Duodenal mucosa (tissue), 2 donors: Measurements from ENCODE around the gene DHRS7B.
"Not testable (repeated sequence)": the region's sequence is repeated elsewhere in the genome, so short reads cannot be mapped to it uniquely, and the experiment has no call there.

Source experiments
- H3K27ac ChIP-seq: one replicate; pipeline ENCODE4 v1.7.0; 2013; ENCODE audit warnings: low read depth, low read length
- H3K27me3 ChIP-seq, 2 donors: one replicate each; pipeline ENCODE4 v1.7.0; 2013; ENCODE audit warnings: low read length in 2 of 2, control low read depth in 1 of 2; ENCODE audit not compliant: insufficient read depth in 2 of 2, control insufficient read depth in 1 of 2
- H3K36me3 ChIP-seq, 2 donors: one replicate each; pipeline ENCODE4 v1.7.0; 2013; ENCODE audit warnings: low read length in 2 of 2, control low read depth in 1 of 2; ENCODE audit not compliant: insufficient read depth in 2 of 2, control insufficient read depth in 1 of 2
- H3K4me1 ChIP-seq, 2 donors: one replicate each; pipeline ENCODE4 v1.7.0; 2013; ENCODE audit warnings: low read length in 2 of 2, control low read depth in 1 of 2; ENCODE audit not compliant: insufficient read depth in 2 of 2, control insufficient read depth in 1 of 2
- H3K4me3 ChIP-seq, 2 donors: one replicate each; pipeline ENCODE4 v1.7.0; 2013; ENCODE audit warnings: low read length in 2 of 2, low read depth in 1 of 2
- H3K9ac ChIP-seq, 2 donors: one replicate each; pipeline ENCODE4 v1.7.0; 2013; ENCODE audit warnings: low read length in 2 of 2, low read depth in 1 of 2
- H3K9me3 ChIP-seq, 2 donors: one replicate each; pipeline ENCODE4 v1.7.0; 2013; ENCODE audit warnings: low read length in 2 of 2, control low read depth in 1 of 2; ENCODE audit not compliant: control insufficient read depth in 1 of 2

Gene DHRS7B

GRCh38 chr17:21227277-21227676 lies 100.5 kb downstream of the DHRS7B start:
- H3K9me3 ChIP-seq, H3K9ac ChIP-seq, H3K36me3 ChIP-seq, H3K4me3 ChIP-seq, H3K4me1 ChIP-seq, H3K27ac ChIP-seq, H3K27me3 ChIP-seq: not testable (repeated sequence)

- Histone ChIP-seq H3K9me3 (peaks cover 3 to 5% of the 10 kb centered on the region in 2 donors), H3K36me3 (no peaks in the 10 kb centered on the region), H3K4me1 (no peaks in the 10 kb centered on the region), H3K9ac (no peak overlapping the region), H3K27ac (no peak overlapping the region), H3K27me3 (no peaks in the 10 kb centered on the region), H3K4me3 (no peak overlapping the region)
Measured at GRCh38 chr17:21228111-21228510, 101.3 kb downstream of the DHRS7B start.

- no peak overlapping the region for H3K9ac ChIP-seq
- peaks cover 3 to 5% of the 10 kb centered on the region in 2 donors for H3K9me3 ChIP-seq
- no peaks in the 10 kb centered on the region for H3K4me1 ChIP-seq
- H3K36me3 ChIP-seq: no peaks in the 10 kb centered on the region
- no peak overlapping the region for H3K27ac ChIP-seq
- no peaks in the 10 kb centered on the region for H3K27me3 ChIP-seq
- no peak overlapping the region for H3K4me3 ChIP-seq
Measured at GRCh38 chr17:21228845-21229244, 102.1 kb downstream of the DHRS7B start.

GRCh38 chr17:21231533-21231932 lies 104.8 kb downstream of the DHRS7B start:
- Histone ChIP-seq H3K36me3 (no peaks in the 10 kb centered on the region), H3K4me3 (no peak overlapping the region), H3K9me3 (peaks cover 3 to 5% of the 10 kb centered on the region in 2 donors), H3K4me1 (no peaks in the 10 kb centered on the region), H3K27ac (no peak overlapping the region), H3K9ac (no peak overlapping the region), H3K27me3 (no peaks in the 10 kb centered on the region)

GRCh38 chr17:21232033-21232749 lies 105.4 kb downstream of the DHRS7B start:
- Histone ChIP-seq H3K9me3 (peaks cover 3 to 5% of the 10 kb centered on the region in 2 donors), H3K9ac (no peak overlapping the region), H3K4me3 (no peak overlapping the region), H3K27me3 (no peaks in the 10 kb centered on the region), H3K27ac (no peak overlapping the region), H3K36me3 (no peaks in the 10 kb centered on the region), H3K4me1 (no peaks in the 10 kb centered on the region)

- H3K27ac ChIP-seq: no peak overlapping the region
- peaks cover 3 to 5% of the 10 kb centered on the region in 2 donors for H3K9me3 ChIP-seq
- no peak overlapping the region for H3K9ac ChIP-seq
- no peaks in the 10 kb centered on the region for H3K27me3 ChIP-seq
- no peaks in the 10 kb centered on the region for H3K4me1 ChIP-seq
- no peak overlapping the region for H3K4me3 ChIP-seq
- no peaks in the 10 kb centered on the region for H3K36me3 ChIP-seq
Measured at GRCh38 chr17:21233581-21234347, 107.0 kb downstream of the DHRS7B start.

GRCh38 chr17:21235921-21236320 lies 109.2 kb downstream of the DHRS7B start:
- no peaks in the 10 kb centered on the region for H3K27me3 ChIP-seq
- no peaks in the 10 kb centered on the region for H3K4me1 ChIP-seq
- H3K9ac ChIP-seq: no peak overlapping the region
- no peak overlapping the region for H3K4me3 ChIP-seq
- H3K27ac ChIP-seq: no peak overlapping the region
- H3K36me3 ChIP-seq: no peaks in the 10 kb centered on the region
- H3K9me3 ChIP-seq: peaks cover 3 to 5% of the 10 kb centered on the region in 2 donors

GRCh38 chr17:21239680-21240368 lies 113.1 kb downstream of the DHRS7B start:
- peaks cover 0 to 5% of the 10 kb centered on the region in 2 donors for H3K4me1 ChIP-seq
- no peak overlapping the region for H3K9ac ChIP-seq

GRCh38 chr17:21240369-21241055 lies 113.7 kb downstream of the DHRS7B start:
- H3K36me3 ChIP-seq: no peaks in the 10 kb centered on the region
- H3K27me3 ChIP-seq: no peaks in the 10 kb centered on the region
- H3K9me3 ChIP-seq: no peaks in the 10 kb centered on the region
- H3K9ac ChIP-seq: no peak overlapping the region
- no peak overlapping the region for H3K4me3 ChIP-seq
- peaks cover 0 to 5% of the 10 kb centered on the region in 2 donors for H3K4me1 ChIP-seq
- H3K27ac ChIP-seq: no peak overlapping the region

More at GRCh38 chr17:21239680-21240368, 113.1 kb downstream of the DHRS7B start:
- Histone ChIP-seq H3K36me3 (no peaks in the 10 kb centered on the region), H3K4me3 (no peak overlapping the region), H3K27me3 (no peaks in the 10 kb centered on the region), H3K9me3 (no peaks in the 10 kb centered on the region), H3K27ac (no peak overlapping the region)
